IMR-90 (cell line): ENCODE measurements around the gene CCDC134. TPM values are rescaled to one million over a fixed set of nuclear protein-coding genes. Genes with fewer than 3 reads are reported as not detected.

ENCODE experiments used
- ATAC-seq: fragments of 200-7000 bp; cut with Tn5 transposase; 2 replicates; pipeline ENCODE4 v1.9.1; 2020; ENCODE audit warnings: low read depth, mild to moderate bottlenecking, moderate library complexity
- BruUV-seq: library from RNA; stranded (reverse); fragments of 400-500 nt; replicated peaks from 2 replicates; lab custom pipeline; 2021; lab: Mats Ljungman, UMichigan
- CTCF ChIA-PET: fragments of 300-600 bp; formaldehyde crosslinking; extraction: SDS; loops from one replicate; lab custom pipeline; 2021; ENCODE audit warnings: antibody characterized with exemption; lab: Yijun Ruan, JAX
- POLR2A ChIA-PET: fragments of 300-600 bp; sonication (Branson Sonifier 250); formaldehyde crosslinking; loops from one replicate; lab custom pipeline; 2022; ENCODE audit warnings: antibody characterized with exemption; ENCODE audit not compliant: unreplicated experiment; lab: Charles Lee
- DNase-seq: peaks from one replicate; pipeline ENCODE4 v3.0.0; 2013
- H2AFZ ChIP-seq: replicated peaks from 2 replicates; pipeline ENCODE3; 2013; ENCODE audit warnings: low read length, mild to moderate bottlenecking; ENCODE audit not compliant: poor library complexity
- H2AK5ac ChIP-seq: 2 replicates; pipeline ENCODE4 v1.6.1; 2013; ENCODE audit warnings: low read depth, low read length, inconsistent platforms
- H2AK9ac ChIP-seq: replicated peaks from 2 replicates; pipeline ENCODE3; 2013; ENCODE audit warnings: mild to moderate bottlenecking, low read depth, low read length, moderate library complexity; ENCODE audit not compliant: poor library complexity
- H2BK120ac ChIP-seq: 2 replicates; pipeline ENCODE4 v1.6.1; 2013; ENCODE audit warnings: low read depth, low read length, inconsistent platforms
- H2BK15ac ChIP-seq: 3 replicates; pipeline ENCODE4 v1.6.1; 2013; ENCODE audit warnings: low read depth, low read length, inconsistent platforms
- H2BK20ac ChIP-seq: 2 replicates; pipeline ENCODE4 v1.6.1; 2013; ENCODE audit warnings: low read depth, mild to moderate bottlenecking, inconsistent platforms, low read length, moderate library complexity
- H2BK5ac ChIP-seq: 2 replicates; pipeline ENCODE4 v1.6.1; 2013; ENCODE audit warnings: mild to moderate bottlenecking, low read depth, low read length, inconsistent platforms; ENCODE audit not compliant: poor library complexity, severe bottlenecking
- H3K14ac ChIP-seq: replicated peaks from 2 replicates; pipeline ENCODE4 v1.6.1; 2013; ENCODE audit warnings: low read depth, low read length, inconsistent platforms
- H3K18ac ChIP-seq: 2 replicates; pipeline ENCODE4 v1.6.1; 2013; ENCODE audit warnings: low read depth, low read length, control low read depth
- H3K23ac ChIP-seq: 2 replicates; pipeline ENCODE4 v1.6.1; 2013; ENCODE audit warnings: low read depth, low read length, inconsistent platforms
- H3K27ac ChIP-seq: 2 replicates; pipeline ENCODE4 v1.5.1; 2013; ENCODE audit warnings: mild to moderate bottlenecking, control low read depth, low read length; ENCODE audit not compliant: insufficient read depth
- H3K27me3 ChIP-seq: 2 replicates; pipeline ENCODE4 v1.6.1; 2013; ENCODE audit warnings: low read length; ENCODE audit not compliant: control insufficient read depth, insufficient read depth
- H3K36me3 ChIP-seq: 2 replicates; pipeline ENCODE4 v1.6.1; 2013; ENCODE audit warnings: low read length, mixed read lengths; ENCODE audit not compliant: control insufficient read depth, insufficient read depth
- H3K4ac ChIP-seq: 2 replicates; pipeline ENCODE4 v1.6.1; 2013; ENCODE audit warnings: low read depth, low read length, inconsistent platforms
- H3K4me1 ChIP-seq: 2 replicates; pipeline ENCODE4 v1.6.1; 2013; ENCODE audit warnings: low read length, mixed read lengths; ENCODE audit not compliant: control insufficient read depth, insufficient read depth
- H3K4me2 ChIP-seq: 2 replicates; pipeline ENCODE4 v1.6.1; 2013; ENCODE audit warnings: low read depth, mild to moderate bottlenecking, control low read depth, low read length, moderate library complexity
- H3K4me3 ChIP-seq: 2 replicates; pipeline ENCODE4 v1.5.1; 2013; ENCODE audit warnings: low read depth, mild to moderate bottlenecking, control low read depth, low read length, moderate library complexity; ENCODE audit not compliant: insufficient read depth
- H3K56ac ChIP-seq: 2 replicates; pipeline ENCODE4 v1.6.1; 2013; ENCODE audit warnings: low read length, inconsistent platforms; ENCODE audit not compliant: insufficient read depth; ENCODE audit errors: extremely low read depth
- H3K79me1 ChIP-seq, 2 experiments: 2 replicates each; pipeline ENCODE4 v1.6.1; 2013; ENCODE audit warnings: low read length in 2 of 2, inconsistent platforms in 1 of 2, low read depth in 1 of 2
- H3K9ac ChIP-seq: 2 replicates; pipeline ENCODE4 v1.6.1; 2013; ENCODE audit warnings: low read depth, low read length, control low read depth
- H3K9me1 ChIP-seq: 2 replicates; pipeline ENCODE4 v1.6.1; 2013; ENCODE audit warnings: low read length, inconsistent platforms; ENCODE audit not compliant: insufficient read depth
- H3K9me3 ChIP-seq: 2 replicates; pipeline ENCODE4 v1.6.1; 2013; ENCODE audit warnings: low read length; ENCODE audit not compliant: control insufficient read depth, insufficient read depth
- H4K20me1 ChIP-seq: 2 replicates; pipeline ENCODE4 v1.6.1; 2013; ENCODE audit warnings: low read length, inconsistent platforms; ENCODE audit not compliant: insufficient read depth
- H4K5ac ChIP-seq: 2 replicates; pipeline ENCODE4 v1.6.1; 2013; ENCODE audit warnings: mild to moderate bottlenecking, low read depth, low read length, control low read depth
- H4K8ac ChIP-seq, 2 experiments: 2 replicates each; pipeline ENCODE4 v1.6.1; 2013; ENCODE audit warnings: low read depth in 2 of 2, low read length in 2 of 2, control low read depth in 1 of 2, inconsistent platforms in 1 of 2
- H4K91ac ChIP-seq: 2 replicates; pipeline ENCODE4 v1.6.1; 2013; ENCODE audit warnings: low read depth, low read length, inconsistent platforms; ENCODE audit not compliant: insufficient read depth
- BHLHE40 ChIP-seq: fragments of 150-350 bp; IDR thresholded peaks from 2 replicates; pipeline ENCODE4 v1.6.1; 2016; ENCODE audit warnings: mild to moderate bottlenecking, low read depth, low read length
- CHD1 ChIP-seq: IDR thresholded peaks from 2 replicates; pipeline ENCODE4 v1.6.1; 2012; ENCODE audit warnings: low read depth, low read length, improper control_type of control experiment
- FOS ChIP-seq: fragments of 150-350 bp; IDR thresholded peaks from 2 replicates; pipeline ENCODE4 v1.6.1; 2016; ENCODE audit warnings: low read depth, low read length
- MAFK ChIP-seq: IDR thresholded peaks from 2 replicates; pipeline ENCODE4 v1.6.1; 2012; ENCODE audit warnings: low read depth, low read length, improper control_type of control experiment
- POLR2A ChIP-seq: IDR thresholded peaks from 2 replicates; pipeline ENCODE4 v1.6.1; 2012; ENCODE audit warnings: mild to moderate bottlenecking, low read depth, low read length
- RAD21 ChIP-seq: IDR thresholded peaks from 2 replicates; pipeline ENCODE4 v1.6.1; 2012; ENCODE audit warnings: low read length, improper control_type of control experiment
- RCOR1 ChIP-seq: IDR thresholded peaks from 2 replicates; pipeline ENCODE4 v1.6.1; 2012; ENCODE audit warnings: mild to moderate bottlenecking, low read length, improper control_type of control experiment; ENCODE audit not compliant: insufficient replicate concordance
- RFX5 ChIP-seq: IDR thresholded peaks from 2 replicates; pipeline ENCODE4 v1.8.0; 2012; ENCODE audit warnings: low read depth, mild to moderate bottlenecking, low read length, moderate library complexity
- SMC3 ChIP-seq: fragments of 150-350 bp; IDR thresholded peaks from 2 replicates; pipeline ENCODE4 v1.6.1; 2016; ENCODE audit warnings: low read depth, mild to moderate bottlenecking, antibody characterized with exemption, low read length, moderate library complexity
- WGBS, 2 experiments: methylation state at CpG; one replicate each; pipeline versions ENCODE4 v1.1.5 to v1.1.7; 2013; ENCODE audit warnings: missing lambda C conversion rate in 2 of 2; ENCODE audit not compliant: insufficient read length in 1 of 2; ENCODE audit errors: extremely low coverage in 2 of 2; 5-methylcytosine and 5-hydroxymethylcytosine counted together
- dilution Hi-C: fragments of 300-500 bp; cut with HindIII; formaldehyde crosslinking; loops from one replicate; pipeline ENCODE4 v1.14.3; 2018; ENCODE audit warnings: low sequenced_read_pairs; ENCODE audit not compliant: unreplicated experiment
- in situ Hi-C: fragments of 300-500 bp; cut with MboI; formaldehyde crosslinking; loops from 3 replicates; pipeline ENCODE4 v1.14.3; 2019; ENCODE audit warnings: low sequenced_read_pairs, inconsistent platforms, mixed read lengths
- intact Hi-C: fragments of 100-400 bp; cut with micrococcal nuclease; formaldehyde crosslinking; loops from 2 replicates; pipeline ENCODE4 v1.10.0; 2022
- polyA plus RNA-seq, 3 experiments: library from polyadenylated mRNA; depleted of rRNA; stranded (reverse); fragments of >200 nt; gene quantifications; 2 replicates each; pipeline ENCODE4 v1.2.3, GENCODE V29; 2012; ENCODE audit warnings: low replicate concordance in 1 of 3
- total RNA-seq: library from RNA; depleted of rRNA; stranded (reverse); fragments of >200 nt; gene quantifications from 2 replicates; pipeline ENCODE4 v1.2.3, GENCODE V29; 2012
- TF ChIP-seq, protein P1 (sequence below): conservative IDR thresholded peaks from 2 replicates; pipeline ENCODE4 v1.5.1; 2012; ENCODE audit warnings: mild to moderate bottlenecking, low read depth, low read length, improper control_type of control experiment

CCDC134 gene
- total and polyA plus RNA-seq, 2 of the 4 experiments (the other 2 are of a cell fraction), result 5.1 to 7.0 TPM

DNA sequence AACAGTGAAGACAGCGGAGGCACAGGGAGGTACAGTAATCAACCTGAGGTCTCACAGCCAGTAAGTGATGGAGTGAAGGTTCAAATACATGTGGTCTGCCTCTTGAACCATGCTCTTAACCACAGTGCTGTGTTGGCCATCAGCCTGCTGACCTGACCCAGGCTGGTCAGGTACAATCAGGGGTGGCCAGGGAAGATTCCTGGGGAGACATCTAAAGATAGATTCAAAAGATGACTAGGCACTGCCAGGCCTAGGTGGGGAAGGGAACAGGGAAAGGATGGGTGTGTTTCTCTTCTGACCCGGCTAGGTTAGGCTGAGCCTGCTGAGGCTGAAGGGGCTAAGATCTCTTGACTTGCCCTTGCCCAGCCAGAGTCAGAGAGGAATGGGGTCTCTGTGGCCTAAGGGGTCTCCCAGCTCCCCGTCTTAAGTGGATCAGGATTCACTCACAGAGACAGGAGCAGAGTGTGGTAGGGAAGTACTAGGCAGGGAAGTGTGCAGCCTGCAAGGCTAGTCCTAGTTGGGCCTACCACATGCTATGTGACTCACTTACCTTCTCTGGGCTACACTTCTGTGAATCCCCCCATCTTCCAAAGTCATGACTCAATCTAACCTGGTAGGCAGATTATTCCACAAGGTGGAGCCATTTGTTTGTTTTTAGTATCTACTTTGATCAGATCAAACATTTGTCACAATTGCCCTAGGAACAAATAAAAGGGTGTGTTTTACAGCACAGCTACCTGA is 22.0 kb downstream of the CCDC134 start:
- Histone ChIP-seq H2AK5ac (peak overlapping the region; percentile 36; the same call in 1 of the 2 replicates), H4K5ac (no peak overlapping the region), H4K8ac (peak overlapping the region in 1 of 2 experiments; percentile 28; a peak in 1 of 4 replicates), H2AK9ac (peak overlapping the region; percentile 63), H2BK15ac (no peak overlapping the region), H4K91ac (no peak overlapping the region), H3K9me3 (no peaks in the 10 kb centered on the region), H3K36me3 (no peaks in the 10 kb centered on the region), H2AFZ (peak overlapping the region; percentile 74), H3K14ac (no peak overlapping the region; the same call in 1 of the 2 replicates), H3K4me2 (no peak overlapping the region), H3K9ac (no peak overlapping the region), H2BK20ac (no peak overlapping the region), H3K18ac (no peak overlapping the region), H3K4me3 (no peak overlapping the region), H2BK5ac (no peak overlapping the region), H3K56ac (no peak overlapping the region), H3K4me1 (peaks cover 20% of the 10 kb centered on the region), H3K23ac (no peak overlapping the region), H3K79me1 (peaks cover 0 to 4% of the 10 kb centered on the region in 2 experiments; a peak in 1 of 4 replicates), H3K4ac (no peak overlapping the region), H3K9me1 (peaks cover 4% of the 10 kb centered on the region; the same call in 1 of the 2 replicates), H4K20me1 (no peaks in the 10 kb centered on the region), H3K27ac (no peak overlapping the region), H3K27me3 (no peaks in the 10 kb centered on the region), H2BK120ac (no peak overlapping the region)
- CTCF ChIA-PET, result no interaction called here
- DNase-seq (peak; percentile 82), ATAC-seq (peak; percentile 59; the same call in 1 of the 2 replicates)
- BruUV-seq, result no TSS peak
- in situ Hi-C loops (no loop called here), dilution Hi-C loops (no loop called here), intact Hi-C loops (loop anchor here (1.0 kb wide), 1 partner anchor 119 kb away; no protein-coding TSS in a partner anchor)
- TF ChIP-seq RAD21, result peak; percentile 50
- TF ChIP-seq RFX5, result no peak
- no peak for TF ChIP-seq CHD1
- TF ChIP-seq RCOR1, result peak; percentile 22
- TF ChIP-seq FOS, result peak; percentile 59
- TF ChIP-seq BHLHE40, result no peak
- no peak for TF ChIP-seq POLR2A
- TF ChIP-seq, protein P1, sequence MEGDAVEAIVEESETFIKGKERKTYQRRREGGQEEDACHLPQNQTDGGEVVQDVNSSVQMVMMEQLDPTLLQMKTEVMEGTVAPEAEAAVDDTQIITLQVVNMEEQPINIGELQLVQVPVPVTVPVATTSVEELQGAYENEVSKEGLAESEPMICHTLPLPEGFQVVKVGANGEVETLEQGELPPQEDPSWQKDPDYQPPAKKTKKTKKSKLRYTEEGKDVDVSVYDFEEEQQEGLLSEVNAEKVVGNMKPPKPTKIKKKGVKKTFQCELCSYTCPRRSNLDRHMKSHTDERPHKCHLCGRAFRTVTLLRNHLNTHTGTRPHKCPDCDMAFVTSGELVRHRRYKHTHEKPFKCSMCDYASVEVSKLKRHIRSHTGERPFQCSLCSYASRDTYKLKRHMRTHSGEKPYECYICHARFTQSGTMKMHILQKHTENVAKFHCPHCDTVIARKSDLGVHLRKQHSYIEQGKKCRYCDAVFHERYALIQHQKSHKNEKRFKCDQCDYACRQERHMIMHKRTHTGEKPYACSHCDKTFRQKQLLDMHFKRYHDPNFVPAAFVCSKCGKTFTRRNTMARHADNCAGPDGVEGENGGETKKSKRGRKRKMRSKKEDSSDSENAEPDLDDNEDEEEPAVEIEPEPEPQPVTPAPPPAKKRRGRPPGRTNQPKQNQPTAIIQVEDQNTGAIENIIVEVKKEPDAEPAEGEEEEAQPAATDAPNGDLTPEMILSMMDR, result peak; percentile 64
- TF ChIP-seq SMC3, result peak; percentile 51; the same call in 1 of the 2 replicates
- peak; percentile 11; the same call in 1 of the 2 replicates for TF ChIP-seq MAFK
- POLR2A ChIA-PET, result no interaction called here
- 100% methylated on average over 1 of the region's 3 CpGs; no CpG with 5 or more reads in 1 of the 2 experiments for WGBS, 2 experiments
